Measurements from ENCODE around the gene SOWAHA. TPM values are rescaled to one million over a fixed set of nuclear protein-coding genes. Genes with fewer than 3 reads are reported as not detected.

The SOWAHA gene
- total and polyA plus RNA-seq, 2 donors (not counting 1 experiment from before 2014, with no cell fraction given) = 0.03 to 0.17 TPM

DNA sequence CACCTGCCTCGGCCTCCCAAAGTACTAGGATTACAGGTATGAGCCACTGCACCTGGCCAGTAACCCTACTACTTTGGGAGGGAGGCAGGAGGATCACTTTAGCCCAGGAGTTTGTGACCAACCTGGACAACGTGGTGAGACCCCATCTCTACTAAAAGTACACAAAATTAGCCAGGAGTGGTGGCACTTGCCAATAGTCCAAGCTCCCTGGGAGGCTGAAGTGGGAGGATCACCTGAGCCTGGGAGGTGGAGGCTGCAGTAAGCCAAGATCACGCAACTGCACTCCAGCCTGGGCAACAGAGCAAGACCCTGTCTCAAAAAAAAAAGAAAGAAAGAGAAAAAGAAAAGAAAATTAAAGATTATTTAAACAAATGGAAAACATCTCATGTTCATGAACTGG is 42.9 kb downstream of the SOWAHA start:
- TF ChIP-seq, protein P1, sequence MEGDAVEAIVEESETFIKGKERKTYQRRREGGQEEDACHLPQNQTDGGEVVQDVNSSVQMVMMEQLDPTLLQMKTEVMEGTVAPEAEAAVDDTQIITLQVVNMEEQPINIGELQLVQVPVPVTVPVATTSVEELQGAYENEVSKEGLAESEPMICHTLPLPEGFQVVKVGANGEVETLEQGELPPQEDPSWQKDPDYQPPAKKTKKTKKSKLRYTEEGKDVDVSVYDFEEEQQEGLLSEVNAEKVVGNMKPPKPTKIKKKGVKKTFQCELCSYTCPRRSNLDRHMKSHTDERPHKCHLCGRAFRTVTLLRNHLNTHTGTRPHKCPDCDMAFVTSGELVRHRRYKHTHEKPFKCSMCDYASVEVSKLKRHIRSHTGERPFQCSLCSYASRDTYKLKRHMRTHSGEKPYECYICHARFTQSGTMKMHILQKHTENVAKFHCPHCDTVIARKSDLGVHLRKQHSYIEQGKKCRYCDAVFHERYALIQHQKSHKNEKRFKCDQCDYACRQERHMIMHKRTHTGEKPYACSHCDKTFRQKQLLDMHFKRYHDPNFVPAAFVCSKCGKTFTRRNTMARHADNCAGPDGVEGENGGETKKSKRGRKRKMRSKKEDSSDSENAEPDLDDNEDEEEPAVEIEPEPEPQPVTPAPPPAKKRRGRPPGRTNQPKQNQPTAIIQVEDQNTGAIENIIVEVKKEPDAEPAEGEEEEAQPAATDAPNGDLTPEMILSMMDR (conservative IDR thresholded peaks at IDR 0.05 in 1 of 2, IDR thresholded peaks at IDR 0.05 in 1 of 2; ENCODE audit: low read depth in 1 of 2, low read length in 2 of 2) = no peak
- TF ChIP-seq EZH2 (IDR thresholded peaks at IDR 0.05; ENCODE audit: low read length, missing control alignments) = no peak
- Histone ChIP-seq H3K27me3 (ENCODE audit: control insufficient read depth, insufficient read depth, low read length) (no peaks in the 10 kb centered on the region), H3K9ac (ENCODE audit: insufficient read depth, low read length) (no peak overlapping the region), H3K4me1 (ENCODE audit: control insufficient read depth, extremely low read depth, insufficient read depth, low read length) (peaks cover 4% of the 10 kb centered on the region), H3K4me3 (replicated peaks in 1 of 4; ENCODE audit: control extremely low read depth in 1 of 4, insufficient read depth in 1 of 4, low read depth in 3 of 4, low read length in 4 of 4) (no peak overlapping the region), H3K4me2 (ENCODE audit: extremely low read depth, insufficient read depth, low read length) (no peak overlapping the region), H3K9me3 (ENCODE audit: control insufficient read depth, insufficient read depth, low read depth, low read length) (no peaks in the 10 kb centered on the region), H4K20me1 (ENCODE audit: control insufficient read depth, extremely low read depth, insufficient read depth, low read length) (no peaks in the 10 kb centered on the region), H3K36me3 (ENCODE audit: control insufficient read depth, insufficient read depth, low read length) (no peaks in the 10 kb centered on the region), H3K27ac (ENCODE audit: insufficient read depth, low read length) (no peak overlapping the region), H3K79me2 (ENCODE audit: control insufficient read depth, insufficient read depth, low read length) (no peaks in the 10 kb centered on the region), H2AFZ (ENCODE audit: low read length) (no peak overlapping the region)
- DNase-seq (ENCODE audit: low read depth in 2 of 2) = no peak

GRCh38 chr5:132859889-132860437 is 46.9 kb downstream of the SOWAHA start:
- Histone ChIP-seq H3K79me2 (ENCODE audit: control insufficient read depth, insufficient read depth, low read length) (no peaks in the 10 kb centered on the region), H3K9ac (ENCODE audit: insufficient read depth, low read length) (no peak overlapping the region), H3K27me3 (ENCODE audit: control insufficient read depth, insufficient read depth, low read length) (no peaks in the 10 kb centered on the region), H3K4me3 (replicated peaks in 1 of 4; ENCODE audit: control extremely low read depth in 1 of 4, insufficient read depth in 1 of 4, low read depth in 3 of 4, low read length in 4 of 4) (no peak overlapping the region), H4K20me1 (ENCODE audit: control insufficient read depth, extremely low read depth, insufficient read depth, low read length) (no peaks in the 10 kb centered on the region), H3K9me3 (ENCODE audit: control insufficient read depth, insufficient read depth, low read depth, low read length) (no peaks in the 10 kb centered on the region), H3K4me1 (ENCODE audit: control insufficient read depth, extremely low read depth, insufficient read depth, low read length) (peaks cover 4% of the 10 kb centered on the region), H3K27ac (ENCODE audit: insufficient read depth, low read length) (no peak overlapping the region), H3K36me3 (ENCODE audit: control insufficient read depth, insufficient read depth, low read length) (no peaks in the 10 kb centered on the region), H2AFZ (ENCODE audit: low read length) (no peak overlapping the region), H3K4me2 (ENCODE audit: extremely low read depth, insufficient read depth, low read length) (no peak overlapping the region)
- no peak for TF ChIP-seq EZH2 (IDR thresholded peaks at IDR 0.05; ENCODE audit: low read length, missing control alignments)
- TF ChIP-seq, protein P1 (conservative IDR thresholded peaks at IDR 0.05 in 1 of 2, IDR thresholded peaks at IDR 0.05 in 1 of 2; ENCODE audit: low read depth in 1 of 2, low read length in 2 of 2) = no peak
- DNase-seq (ENCODE audit: low read depth in 2 of 2) = no peak

- DNase-seq (ENCODE audit: low read depth in 2 of 2) = no peak
- H3K36me3 ChIP-seq (ENCODE audit: control insufficient read depth, insufficient read depth, low read length) = no peaks in the 10 kb centered on the region
- H4K20me1 ChIP-seq (ENCODE audit: control insufficient read depth, extremely low read depth, insufficient read depth, low read length) = no peaks in the 10 kb centered on the region
- H3K27ac ChIP-seq (ENCODE audit: insufficient read depth, low read length) = no peak overlapping the region
- H2AFZ ChIP-seq (ENCODE audit: low read length) = no peak overlapping the region
- H3K79me2 ChIP-seq (ENCODE audit: control insufficient read depth, insufficient read depth, low read length) = no peaks in the 10 kb centered on the region
- H3K9ac ChIP-seq (ENCODE audit: insufficient read depth, low read length) = no peak overlapping the region
- no peaks in the 10 kb centered on the region for H3K9me3 ChIP-seq (ENCODE audit: control insufficient read depth, insufficient read depth, low read depth, low read length)
- TF ChIP-seq, protein P1 (conservative IDR thresholded peaks at IDR 0.05 in 1 of 2, IDR thresholded peaks at IDR 0.05 in 1 of 2; ENCODE audit: low read depth in 1 of 2, low read length in 2 of 2) = no peak
- no peak for TF ChIP-seq EZH2 (IDR thresholded peaks at IDR 0.05; ENCODE audit: low read length, missing control alignments)
- H3K4me2 ChIP-seq (ENCODE audit: extremely low read depth, insufficient read depth, low read length) = no peak overlapping the region
- H3K4me1 ChIP-seq (ENCODE audit: control insufficient read depth, extremely low read depth, insufficient read depth, low read length) = peaks cover 4% of the 10 kb centered on the region
- no peak overlapping the region for H3K4me3 ChIP-seq (replicated peaks in 1 of 4; ENCODE audit: control extremely low read depth in 1 of 4, insufficient read depth in 1 of 4, low read depth in 3 of 4, low read length in 4 of 4)
- no peaks in the 10 kb centered on the region for H3K27me3 ChIP-seq (ENCODE audit: control insufficient read depth, insufficient read depth, low read length)
Observed at GRCh38 chr5:132860742-132861141, 47.6 kb downstream of the SOWAHA start.

All from fibroblast of lung (primary cell).